HK-2 (cell line): ENCODE results near the gene FIGN.

Source experiments
- DNase-seq: peaks from one replicate; pipeline ENCODE4 v3.0.0-alpha.2; 2018; ENCODE audit not compliant: unreplicated experiment

FIGN gene

GRCh38 chr2:163613266-163613731, 122.5 kb downstream of the FIGN start:
- no peak for DNase-seq

- no peak for DNase-seq
Measured at GRCh38 chr2:163612332-163612731, 123.5 kb downstream of the FIGN start.

DNA sequence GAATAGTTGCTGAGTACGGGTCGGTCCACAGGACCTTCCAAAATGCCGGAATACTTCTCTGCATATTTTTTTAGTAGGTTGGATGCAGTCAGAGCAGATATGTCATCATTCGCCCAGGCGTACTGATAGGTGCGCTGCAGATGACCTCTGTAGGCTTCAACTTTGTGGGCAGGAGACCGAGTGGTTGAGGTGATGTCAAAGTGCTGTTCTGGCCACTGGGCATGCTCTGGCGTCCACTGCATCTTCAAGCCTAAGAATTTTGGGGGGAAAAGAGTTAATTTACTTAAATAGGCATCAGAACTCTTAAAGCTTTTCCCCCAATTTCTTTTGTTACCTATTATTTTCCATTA, 124.3 kb downstream of the FIGN start:
- no peak for DNase-seq

GRCh38 chr2:163610817-163611556, 124.8 kb downstream of the FIGN start:
- peak; percentile 18 for DNase-seq

DNA sequence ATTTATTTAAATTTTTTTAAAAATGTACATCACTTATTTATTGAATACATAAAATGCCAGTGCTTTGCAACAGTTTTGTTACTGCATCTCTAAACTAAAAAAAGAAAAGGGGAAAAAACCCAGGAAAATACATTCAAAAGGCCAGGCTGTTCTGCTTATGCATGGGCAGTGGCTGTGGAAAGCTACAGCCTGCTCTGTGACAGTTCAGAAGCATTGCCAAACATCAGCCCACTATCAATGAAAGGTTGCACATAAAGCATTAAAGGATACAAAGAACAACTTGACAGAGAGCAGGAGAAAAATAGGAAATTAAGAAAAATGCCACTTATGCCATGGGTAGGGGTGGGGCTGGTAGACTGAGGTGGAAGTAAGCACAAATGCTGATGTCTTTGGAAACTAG, 128.2 kb downstream of the FIGN start:
- no peak for DNase-seq

GRCh38 chr2:163606878-163607277, 128.9 kb downstream of the FIGN start:
- DNase-seq, result no peak

GRCh38 chr2:163605779-163606178, 130.0 kb downstream of the FIGN start:
- no peak for DNase-seq

DNA sequence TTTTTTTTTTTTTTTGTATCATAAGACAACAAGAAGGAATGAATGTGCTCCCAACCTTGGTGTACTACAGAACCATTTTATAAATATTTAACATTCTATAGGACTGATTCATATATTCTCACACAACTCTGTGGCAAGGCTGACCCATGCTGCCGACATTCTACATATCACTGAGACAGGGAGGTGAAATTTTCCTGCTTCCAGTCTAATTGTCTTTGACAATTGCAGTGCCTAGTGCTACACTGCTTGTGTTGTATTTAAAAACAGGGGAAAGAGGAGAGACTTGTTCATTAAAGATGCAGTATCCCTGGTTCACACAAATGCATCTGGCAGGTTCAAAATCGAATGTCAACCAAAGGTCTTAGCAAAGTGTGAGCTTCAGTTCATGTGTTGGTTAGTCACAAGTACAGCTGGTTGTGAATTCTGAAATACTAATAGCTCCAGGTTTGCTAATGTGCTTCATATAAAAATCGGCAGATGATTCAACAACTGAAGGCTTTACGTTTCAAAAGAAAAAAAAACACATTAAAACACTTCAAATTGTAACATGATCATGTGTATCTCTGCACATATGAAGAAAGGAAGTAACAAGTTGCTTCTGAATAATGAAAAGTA, 130.8 kb downstream of the FIGN start:
- peak; percentile 9 for DNase-seq

DNA sequence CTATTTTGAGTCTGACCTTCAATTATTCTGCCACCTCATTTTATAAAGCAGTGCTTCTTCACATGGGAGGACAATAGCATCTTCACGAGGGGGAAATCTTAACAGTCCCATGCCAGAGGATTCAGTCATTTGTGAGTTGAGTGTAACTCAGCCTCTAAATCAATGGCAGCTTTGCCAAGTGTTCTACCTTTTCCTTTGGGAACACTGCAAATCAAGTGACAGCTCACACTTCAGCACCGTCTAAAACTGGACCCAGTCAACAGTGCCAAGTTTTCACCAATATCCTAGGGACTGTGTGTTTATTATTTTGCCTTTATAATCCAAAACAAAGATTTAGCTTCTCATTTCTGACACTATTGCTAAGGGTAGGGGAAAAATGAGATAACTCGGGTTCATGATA, 133.6 kb downstream of the FIGN start:
- no peak for DNase-seq

GRCh38 chr2:163601377-163601776, 134.4 kb downstream of the FIGN start:
- peak; percentile 41 for DNase-seq

GRCh38 chr2:163600801-163601200, 135.0 kb downstream of the FIGN start:
- no peak for DNase-seq

DNA sequence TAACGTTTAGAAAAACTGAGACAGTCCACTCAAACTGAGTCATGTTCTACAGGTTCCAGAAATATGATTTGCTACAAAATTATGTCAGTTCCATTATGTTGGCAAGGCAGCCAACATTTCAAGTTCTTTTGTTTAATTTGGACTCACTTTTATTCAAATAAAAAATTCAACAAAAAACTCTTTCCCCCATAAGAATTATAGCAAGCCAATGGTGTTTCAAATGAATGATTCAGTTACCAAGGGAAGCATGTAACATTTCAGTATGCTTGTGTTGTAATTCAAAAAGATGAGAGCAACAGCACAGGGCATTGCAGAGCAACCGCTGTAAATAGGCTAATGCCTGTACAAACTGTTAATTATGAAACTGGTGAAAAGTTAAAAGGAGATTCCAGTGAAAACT, 140.8 kb downstream of the FIGN start:
- DNase-seq, result no peak

DNA sequence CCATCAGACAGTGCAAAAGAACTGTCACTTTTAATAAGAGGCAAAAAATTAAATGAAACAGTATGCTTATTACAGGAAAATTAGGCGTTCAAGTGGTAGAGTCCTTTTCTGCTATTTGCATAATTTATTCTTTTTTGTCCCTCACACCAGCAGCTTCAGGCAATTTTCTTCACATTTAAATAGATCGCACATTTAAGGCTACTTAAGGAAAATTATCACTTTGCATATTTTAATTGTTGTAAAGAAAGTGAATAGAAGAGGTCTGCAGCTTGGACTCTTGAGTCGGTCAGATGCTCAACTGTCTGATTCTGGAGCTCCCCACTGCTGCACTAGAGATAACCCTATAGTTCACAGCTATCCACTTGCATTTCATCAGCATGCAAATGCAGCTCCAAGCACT, 141.3 kb downstream of the FIGN start:
- no peak for DNase-seq

DNA sequence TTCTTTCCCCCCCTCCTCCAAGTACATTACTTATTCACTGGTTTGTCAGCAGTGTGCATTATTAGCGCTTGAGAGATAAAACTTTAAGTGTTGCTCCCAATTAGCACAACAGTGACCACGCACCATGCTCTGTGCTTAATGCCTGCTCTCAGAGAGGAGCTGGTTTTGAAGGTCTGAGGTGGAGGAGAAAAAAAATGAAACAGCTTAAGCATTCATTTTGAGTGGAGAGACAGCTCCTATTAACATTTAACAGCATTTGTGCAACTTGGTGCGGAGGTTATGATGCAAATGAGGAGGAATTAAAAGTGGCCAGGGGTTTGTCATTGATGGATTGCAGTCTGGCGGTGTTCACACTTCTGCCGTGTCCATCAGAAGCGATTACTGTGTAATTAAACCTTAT, 141.8 kb downstream of the FIGN start:
- DNase-seq, result no peak

GRCh38 chr2:163592954-163593622, 142.7 kb downstream of the FIGN start:
- DNase-seq, result no peak

- no peak for DNase-seq
Measured at GRCh38 chr2:163591461-163591860, 144.3 kb downstream of the FIGN start.

GRCh38 chr2:163580757-163581156, 155.1 kb downstream of the FIGN start:
- DNase-seq, result no peak

GRCh38 chr2:163574309-163574708, 161.5 kb downstream of the FIGN start:
- DNase-seq, result no peak

GRCh38 chr2:163573652-163574051, 162.2 kb downstream of the FIGN start:
- DNase-seq, result no peak

DNA sequence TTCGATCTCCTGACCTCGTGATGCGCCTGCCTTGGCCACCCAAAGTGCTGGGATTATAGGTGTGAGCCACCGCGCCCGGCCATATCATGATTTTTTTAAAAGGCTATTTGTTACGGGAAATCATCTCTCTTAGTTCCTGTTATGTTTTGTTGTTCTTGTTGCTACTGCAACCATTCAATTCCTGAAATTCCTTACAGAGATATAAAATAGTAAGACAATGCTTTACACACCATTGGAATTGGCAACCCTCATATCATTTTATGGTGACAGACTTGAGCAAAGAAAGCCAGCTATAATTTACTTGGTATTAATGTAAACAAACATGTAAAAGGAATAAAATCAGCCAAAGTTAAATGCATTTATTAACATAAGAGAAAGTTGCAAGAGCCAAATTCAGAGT, 163.0 kb downstream of the FIGN start:
- DNase-seq, result no peak

DNA sequence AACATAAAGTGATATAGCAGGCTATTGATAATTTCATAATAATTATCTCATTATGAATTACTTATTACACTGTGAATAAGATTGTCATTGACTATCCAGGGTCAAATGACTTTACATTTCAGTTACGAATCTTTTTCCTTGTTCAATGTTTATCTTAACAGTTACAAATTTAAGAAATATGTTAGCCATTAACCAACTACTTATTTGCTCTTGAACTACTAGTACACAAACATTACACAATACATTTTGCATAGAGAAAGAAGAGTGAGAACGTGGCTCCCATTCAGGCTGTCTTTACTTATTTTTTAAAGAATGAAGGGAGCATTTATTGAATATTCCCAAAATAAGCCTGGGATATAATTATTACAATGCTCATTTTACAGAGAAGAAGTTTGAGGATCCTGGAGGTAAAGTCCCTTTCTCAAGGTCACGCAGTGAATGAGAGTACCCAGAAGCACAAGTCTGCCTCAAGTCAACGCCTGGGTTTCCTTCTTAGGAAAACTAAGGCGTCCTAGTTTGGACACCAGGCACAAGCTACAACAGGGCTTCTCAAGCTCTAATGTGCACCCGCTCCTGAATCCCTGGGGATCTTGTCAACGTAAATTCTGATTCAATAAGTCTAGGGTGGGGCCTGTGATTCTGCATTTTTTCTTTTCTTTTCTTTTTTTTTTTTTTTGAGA, 164.2 kb downstream of the FIGN start:
- DNase-seq, result no peak

DNA sequence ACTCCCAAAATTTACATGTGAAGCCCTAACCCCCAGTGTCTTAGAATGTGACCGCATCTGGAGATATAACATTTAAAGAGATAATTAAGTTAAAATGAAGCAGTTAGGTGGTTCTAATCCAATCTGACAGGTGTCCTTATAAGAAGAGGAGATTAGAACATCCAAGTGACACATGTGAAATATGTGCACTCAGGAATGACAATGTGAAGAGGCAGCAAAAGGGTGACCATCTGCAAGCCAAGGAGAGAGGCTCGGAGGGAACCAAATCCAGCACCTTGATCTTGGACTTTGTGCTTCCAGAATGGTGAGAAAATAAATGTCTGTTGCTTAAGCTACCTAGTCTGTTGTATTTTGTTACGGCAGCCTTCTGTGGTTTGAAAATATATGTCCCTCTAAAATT, 165.4 kb downstream of the FIGN start:
- no peak for DNase-seq

GRCh38 chr2:163565192-163565591, 170.6 kb downstream of the FIGN start:
- no peak for DNase-seq
